Hematopoietic multipotent progenitor cell treated with erythropoietin and hydrocortisone succinate and interleukin-3 and kit ligand, for 6 days (in vitro differentiated cells): ENCODE measurements around the gene CXXC4.

Experiments used
- DNase-seq: peaks from one replicate; pipeline ENCODE4 v3.0.0-alpha.2; 2015

CXXC4 gene

GRCh38 chr4:104494822-104495559, at the start of gene CXXC4:
CXXC4 (minus strand) TSS chr4:104494894; CDS start chr4:104491802, 3,092 bp downstream.
- peak; percentile 14 for DNase-seq

- DNase-seq, result no peak
Measured at GRCh38 chr4:104533156-104533555, 38.5 kb upstream of the CXXC4 start.

GRCh38 chr4:104532677-104533076, 38.0 kb upstream of the CXXC4 start:
- no peak for DNase-seq

GRCh38 chr4:104531390-104531789, 36.7 kb upstream of the CXXC4 start:
- DNase-seq, result no peak

GRCh38 chr4:104530426-104530825, 35.7 kb upstream of the CXXC4 start:
- no peak for DNase-seq

- DNase-seq, result no peak
Measured at GRCh38 chr4:104524591-104524990, 29.9 kb upstream of the CXXC4 start.

GRCh38 chr4:104524026-104524425, 29.3 kb upstream of the CXXC4 start:
- no peak for DNase-seq

- no peak for DNase-seq
Measured at GRCh38 chr4:104519588-104519987, 24.9 kb upstream of the CXXC4 start.

- DNase-seq, result no peak
Measured at GRCh38 chr4:104516884-104517283, 22.2 kb upstream of the CXXC4 start.

- DNase-seq, result no peak
Measured at GRCh38 chr4:104508224-104508623, 13.5 kb upstream of the CXXC4 start.

GRCh38 chr4:104507112-104507511, 12.4 kb upstream of the CXXC4 start:
- DNase-seq, result no peak

- no peak for DNase-seq
Measured at GRCh38 chr4:104504536-104504935, 9.8 kb upstream of the CXXC4 start.

GRCh38 chr4:104502471-104502870, 7.8 kb upstream of the CXXC4 start:
- no peak for DNase-seq

- DNase-seq, result no peak
Measured at GRCh38 chr4:104501290-104501689, 6.6 kb upstream of the CXXC4 start.

- no peak for DNase-seq
Measured at GRCh38 chr4:104500442-104500841, 5.7 kb upstream of the CXXC4 start.

- DNase-seq, result no peak
Measured at GRCh38 chr4:104494185-104494584, 509 bp downstream of the CXXC4 start.

GRCh38 chr4:104493081-104493831, 1.4 kb downstream of the CXXC4 start:
- DNase-seq, result no peak

- DNase-seq, result peak; percentile 2
Measured at GRCh38 chr4:104492183-104492771, 2.4 kb downstream of the CXXC4 start.

GRCh38 chr4:104491481-104492182, 3.1 kb downstream of the CXXC4 start:
- DNase-seq, result peak; percentile 16

- DNase-seq, result peak; percentile 55
Measured at GRCh38 chr4:104490770-104491480, 3.8 kb downstream of the CXXC4 start.

GRCh38 chr4:104490096-104490769, 4.5 kb downstream of the CXXC4 start:
- no peak for DNase-seq

GRCh38 chr4:104489731-104490095, 5.0 kb downstream of the CXXC4 start:
- no peak for DNase-seq
